GM23338 (cell line): ENCODE measurements around the gene PTTG1IP. TPM values are rescaled to one million over a fixed set of nuclear protein-coding genes. Genes with fewer than 3 reads are reported as not detected.

Source experiments
- ATAC-seq: fragments of 200-7000 bp; cut with Tn5 transposase; 3 replicates; pipeline ENCODE4 v1.9.1; 2020
- DNase-seq: peaks from one replicate; pipeline ENCODE4 v3.0.0-alpha.2; 2015; ENCODE audit warnings: low spot score
- H2AFZ ChIP-seq: fragments of 200-600 bp; sonication (generic); 2 replicates; pipeline ENCODE4 v1.8.0; 2016; ENCODE audit warnings: antibody characterized with exemption, mild to moderate bottlenecking, moderate library complexity
- H3F3A ChIP-seq: fragments of 200-600 bp; sonication (generic); replicated peaks from 2 replicates; pipeline ENCODE4 v1.8.0; 2017; ENCODE audit warnings: antibody characterized with exemption, mixed run types, low read depth
- H3K27ac ChIP-seq: fragments of 200-600 bp; sonication (generic); 2 replicates; pipeline ENCODE4 v1.6.1; 2016; ENCODE audit warnings: low read depth
- H3K27me3 ChIP-seq: fragments of 200-600 bp; sonication (generic); 2 replicates; pipeline ENCODE4 v1.8.0; 2016; ENCODE audit warnings: mild to moderate bottlenecking, mixed run types, moderate library complexity; ENCODE audit not compliant: insufficient read depth
- H3K36me3 ChIP-seq: fragments of 200-600 bp; sonication (generic); 2 replicates; pipeline ENCODE4 v1.8.0; 2016; ENCODE audit warnings: mild to moderate bottlenecking; ENCODE audit not compliant: insufficient read depth
- H3K4me1 ChIP-seq: fragments of 200-600 bp; sonication (generic); 2 replicates; pipeline ENCODE4 v1.8.0; 2016; ENCODE audit warnings: mild to moderate bottlenecking, moderate library complexity; ENCODE audit not compliant: insufficient read depth
- H3K4me2 ChIP-seq: fragments of 200-600 bp; sonication (generic); 2 replicates; pipeline ENCODE4 v1.7.1; 2017; ENCODE audit warnings: mixed run types
- H3K4me3 ChIP-seq: fragments of 200-600 bp; sonication (generic); 2 replicates; pipeline ENCODE4 v1.6.1; 2016; ENCODE audit warnings: mixed run types
- H3K79me2 ChIP-seq: fragments of 200-600 bp; sonication (generic); replicated peaks from 2 replicates; pipeline ENCODE4 v1.8.0; 2017; ENCODE audit warnings: mild to moderate bottlenecking; ENCODE audit not compliant: insufficient read depth
- H3K9me2 ChIP-seq: fragments of 200-600 bp; sonication (generic); 2 replicates; pipeline ENCODE4 v1.8.0; 2017; ENCODE audit not compliant: insufficient read depth
- H4K20me1 ChIP-seq: fragments of 200-600 bp; sonication (generic); replicated peaks from 2 replicates; pipeline ENCODE4 v1.8.0; 2017; ENCODE audit warnings: mild to moderate bottlenecking; ENCODE audit not compliant: insufficient read depth
- H3K27ac Mint-ChIP-seq: 2 replicates; pipeline ENCODE4 v1.8.0; 2020; ENCODE audit warnings: inconsistent platforms, mild to moderate bottlenecking, moderate library complexity, mixed read lengths
- H3K27me3 Mint-ChIP-seq: 3 replicates; pipeline ENCODE4 v1.8.0; 2022; ENCODE audit warnings: low read depth, mild to moderate bottlenecking, moderate library complexity, mixed read lengths, inconsistent platforms; ENCODE audit not compliant: insufficient read depth, poor library complexity
- H3K36me3 Mint-ChIP-seq: 3 replicates; pipeline ENCODE4 v1.8.0; 2021; ENCODE audit warnings: low read depth, mild to moderate bottlenecking, inconsistent platforms, moderate library complexity, mixed read lengths
- H3K4me1 Mint-ChIP-seq: 3 replicates; pipeline ENCODE4 v1.8.0; 2020; ENCODE audit warnings: mild to moderate bottlenecking, inconsistent platforms, mixed read lengths
- H3K4me3 Mint-ChIP-seq: 3 replicates; pipeline ENCODE4 v1.8.0; 2021; ENCODE audit warnings: moderate library complexity, mild to moderate bottlenecking, inconsistent platforms, mixed read lengths
- H3K9me3 Mint-ChIP-seq: 3 replicates; pipeline ENCODE4 v1.8.0; 2020; ENCODE audit warnings: moderate library complexity, mild to moderate bottlenecking, inconsistent platforms, mixed read lengths
- EZH2 ChIP-seq: fragments of 200-600 bp; sonication (generic); IDR thresholded peaks from one replicate; pipeline ENCODE4 v1.8.0; 2017; ENCODE audit warnings: antibody characterized with exemption, mild to moderate bottlenecking, low read depth; ENCODE audit not compliant: unreplicated experiment
- JUNB ChIP-seq: IDR thresholded peaks from one replicate; pipeline ENCODE4 v1.6.1; 2016; ENCODE audit warnings: antibody characterized with exemption; ENCODE audit not compliant: unreplicated experiment
- STAT1 ChIP-seq: IDR thresholded peaks from one replicate; pipeline ENCODE4 v1.6.1; 2016; ENCODE audit warnings: antibody characterized with exemption; ENCODE audit not compliant: unreplicated experiment
- polyA plus RNA-seq: library from polyadenylated mRNA; unstranded; fragments of >200 nt; fragmentation: Nextera tagmentation; extraction: Ambion mirVana; gene quantifications from 2 replicates; pipeline ENCODE4 v1.2.1, GENCODE V29; 2016
- total RNA-seq: library from RNA; depleted of rRNA; stranded (reverse); fragments of >200 nt; shearing (Covaris generic); gene quantifications from 2 replicates; pipeline ENCODE4 v1.2.3, GENCODE V29; 2014
- TF ChIP-seq, protein P1 (sequence below), 2 experiments: fragments of 200-600 bp in 1 of 2; sonication (generic) in 1 of 2; conservative IDR thresholded peaks; 2 replicates each; pipeline versions ENCODE4 v1.5.1 to v1.6.1; 2016 to 2017; ENCODE audit warnings: antibody characterized with exemption in 2 of 2, low read depth in 2 of 2, mild to moderate bottlenecking in 2 of 2, moderate library complexity in 1 of 2
- TF ChIP-seq, protein P2 (sequence below): fragments of 250-450 bp; sonication (Bioruptor Pico); IDR thresholded peaks from 2 replicates; pipeline ENCODE4 v1.5.0; 2020; ENCODE audit warnings: mild to moderate bottlenecking, moderate library complexity

PTTG1IP gene
- total and polyA plus RNA-seq, 2 experiments from 2014 or later, result 99.9 to 172 TPM

DNA sequence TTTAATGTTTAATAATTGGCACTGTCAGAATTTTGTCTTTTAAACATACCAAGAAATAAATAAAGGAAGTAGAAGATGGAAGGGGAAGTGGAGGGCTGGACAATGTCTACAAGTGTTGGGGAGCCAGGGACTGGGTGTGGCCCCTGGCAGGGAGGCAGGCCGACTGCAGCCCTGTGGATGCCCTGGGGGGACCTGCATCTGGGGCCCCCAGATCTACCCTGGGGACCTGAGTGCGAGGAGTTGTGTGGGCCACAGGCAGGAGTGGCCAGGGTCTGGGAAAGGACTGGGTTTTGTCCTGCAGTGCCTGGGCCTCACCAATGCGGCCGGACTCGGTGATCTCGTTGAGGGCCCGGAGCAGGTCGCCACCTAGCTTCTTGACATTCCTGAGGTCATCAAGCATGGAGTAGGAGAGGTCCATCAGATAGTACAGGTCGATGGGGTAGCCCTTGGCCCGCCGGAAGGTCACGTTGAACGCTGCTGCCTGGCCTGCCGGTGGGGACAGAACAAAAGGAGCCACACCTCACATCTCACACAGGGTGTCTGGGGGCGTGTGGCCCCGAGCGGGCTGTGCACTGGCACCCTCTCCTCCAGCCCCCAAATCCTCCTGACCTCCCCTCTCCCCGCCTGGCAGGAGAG is 29.7 kb upstream of the PTTG1IP start:
- Mint-ChIP-seq H3K4me3 (no peak overlapping the region), H3K27ac (no peak overlapping the region), H3K36me3 (no peaks in the 10 kb centered on the region; the same call in 2 of the 3 replicates), H3K27me3 (peaks cover 26% of the 10 kb centered on the region), H3K9me3 (no peaks in the 10 kb centered on the region; the same call in 1 of the 3 replicates), H3K4me1 (peaks cover 12% of the 10 kb centered on the region)
- no peak for DNase-seq
- Histone ChIP-seq H3K9me2 (no peaks in the 10 kb centered on the region), H3F3A (peaks cover 9% of the 10 kb centered on the region), H4K20me1 (no peaks in the 10 kb centered on the region), H3K27ac (no peak overlapping the region), H3K36me3 (no peaks in the 10 kb centered on the region), H3K27me3 (no peaks in the 10 kb centered on the region), H3K4me2 (no peak overlapping the region), H3K79me2 (no peaks in the 10 kb centered on the region), H3K4me3 (no peak overlapping the region), H2AFZ (no peak overlapping the region), H3K4me1 (no peaks in the 10 kb centered on the region)
- TF ChIP-seq STAT1 (no peak), JUNB (no peak)
- TF ChIP-seq, protein P1, sequence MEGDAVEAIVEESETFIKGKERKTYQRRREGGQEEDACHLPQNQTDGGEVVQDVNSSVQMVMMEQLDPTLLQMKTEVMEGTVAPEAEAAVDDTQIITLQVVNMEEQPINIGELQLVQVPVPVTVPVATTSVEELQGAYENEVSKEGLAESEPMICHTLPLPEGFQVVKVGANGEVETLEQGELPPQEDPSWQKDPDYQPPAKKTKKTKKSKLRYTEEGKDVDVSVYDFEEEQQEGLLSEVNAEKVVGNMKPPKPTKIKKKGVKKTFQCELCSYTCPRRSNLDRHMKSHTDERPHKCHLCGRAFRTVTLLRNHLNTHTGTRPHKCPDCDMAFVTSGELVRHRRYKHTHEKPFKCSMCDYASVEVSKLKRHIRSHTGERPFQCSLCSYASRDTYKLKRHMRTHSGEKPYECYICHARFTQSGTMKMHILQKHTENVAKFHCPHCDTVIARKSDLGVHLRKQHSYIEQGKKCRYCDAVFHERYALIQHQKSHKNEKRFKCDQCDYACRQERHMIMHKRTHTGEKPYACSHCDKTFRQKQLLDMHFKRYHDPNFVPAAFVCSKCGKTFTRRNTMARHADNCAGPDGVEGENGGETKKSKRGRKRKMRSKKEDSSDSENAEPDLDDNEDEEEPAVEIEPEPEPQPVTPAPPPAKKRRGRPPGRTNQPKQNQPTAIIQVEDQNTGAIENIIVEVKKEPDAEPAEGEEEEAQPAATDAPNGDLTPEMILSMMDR (conservative IDR thresholded peaks at IDR 0.05; ENCODE audit: low read depth in 2 of 2), result 0 out of 4 replicates have a peak, but pooled peaks of 1 of the 2 experiments have one; percentile 6
- ATAC-seq, result no peak

DNA sequence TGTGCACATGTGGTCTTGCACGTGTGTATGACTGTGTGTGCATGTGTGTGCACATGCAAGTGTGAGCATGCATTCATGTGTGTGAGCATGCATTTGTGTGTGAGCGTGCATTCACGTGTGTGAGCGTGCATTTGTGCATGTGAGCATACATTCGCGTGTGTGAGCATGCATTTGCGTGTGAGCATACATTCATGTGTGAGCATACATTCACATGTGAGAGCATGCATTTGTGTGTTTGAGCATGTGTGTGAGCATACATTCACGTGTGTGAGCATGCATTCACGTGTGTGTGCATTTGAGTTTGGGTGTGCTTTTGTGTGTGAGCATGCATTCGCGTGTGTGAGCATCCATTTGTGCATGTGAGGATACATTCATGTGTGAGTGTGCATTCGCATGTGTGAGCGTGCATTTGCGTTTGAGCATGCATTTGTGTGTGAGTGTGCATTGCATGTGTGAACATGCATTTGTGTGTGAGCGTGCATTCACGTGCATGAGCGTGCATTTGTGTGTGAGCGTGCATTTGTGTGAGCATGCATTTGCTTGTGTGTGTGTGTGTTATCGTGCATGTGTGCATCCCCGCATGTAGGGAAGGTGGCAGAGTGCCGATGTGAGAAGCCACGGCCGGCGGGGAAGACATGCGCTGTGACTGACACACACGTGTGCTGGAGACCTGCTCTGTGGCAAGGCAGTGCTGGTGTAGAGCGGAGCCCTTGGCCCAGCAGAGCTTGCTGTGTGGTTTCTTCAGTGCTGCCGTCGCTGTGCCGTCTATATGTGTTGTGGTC is 29.0 kb upstream of the PTTG1IP start:
- no peak overlapping the region for H3K4me2 ChIP-seq
- peaks cover 9% of the 10 kb centered on the region for H3F3A ChIP-seq
- H3K36me3 ChIP-seq, result no peaks in the 10 kb centered on the region
- no peak overlapping the region for H3K4me3 ChIP-seq
- H2AFZ ChIP-seq, result no peak overlapping the region
- Mint-ChIP-seq H3K4me1 (peaks cover 12% of the 10 kb centered on the region), H3K9me3 (no peaks in the 10 kb centered on the region; the same call in 1 of the 3 replicates), H3K4me3 (no peak overlapping the region), H3K27ac (no peak overlapping the region), H3K27me3 (peaks cover 25% of the 10 kb centered on the region), H3K36me3 (no peaks in the 10 kb centered on the region; the same call in 2 of the 3 replicates)
- H3K4me1 ChIP-seq, result no peaks in the 10 kb centered on the region
- H3K27me3 ChIP-seq, result no peaks in the 10 kb centered on the region
- no peak overlapping the region for H3K27ac ChIP-seq
- no peak for TF ChIP-seq EZH2
- TF ChIP-seq, protein P2, sequence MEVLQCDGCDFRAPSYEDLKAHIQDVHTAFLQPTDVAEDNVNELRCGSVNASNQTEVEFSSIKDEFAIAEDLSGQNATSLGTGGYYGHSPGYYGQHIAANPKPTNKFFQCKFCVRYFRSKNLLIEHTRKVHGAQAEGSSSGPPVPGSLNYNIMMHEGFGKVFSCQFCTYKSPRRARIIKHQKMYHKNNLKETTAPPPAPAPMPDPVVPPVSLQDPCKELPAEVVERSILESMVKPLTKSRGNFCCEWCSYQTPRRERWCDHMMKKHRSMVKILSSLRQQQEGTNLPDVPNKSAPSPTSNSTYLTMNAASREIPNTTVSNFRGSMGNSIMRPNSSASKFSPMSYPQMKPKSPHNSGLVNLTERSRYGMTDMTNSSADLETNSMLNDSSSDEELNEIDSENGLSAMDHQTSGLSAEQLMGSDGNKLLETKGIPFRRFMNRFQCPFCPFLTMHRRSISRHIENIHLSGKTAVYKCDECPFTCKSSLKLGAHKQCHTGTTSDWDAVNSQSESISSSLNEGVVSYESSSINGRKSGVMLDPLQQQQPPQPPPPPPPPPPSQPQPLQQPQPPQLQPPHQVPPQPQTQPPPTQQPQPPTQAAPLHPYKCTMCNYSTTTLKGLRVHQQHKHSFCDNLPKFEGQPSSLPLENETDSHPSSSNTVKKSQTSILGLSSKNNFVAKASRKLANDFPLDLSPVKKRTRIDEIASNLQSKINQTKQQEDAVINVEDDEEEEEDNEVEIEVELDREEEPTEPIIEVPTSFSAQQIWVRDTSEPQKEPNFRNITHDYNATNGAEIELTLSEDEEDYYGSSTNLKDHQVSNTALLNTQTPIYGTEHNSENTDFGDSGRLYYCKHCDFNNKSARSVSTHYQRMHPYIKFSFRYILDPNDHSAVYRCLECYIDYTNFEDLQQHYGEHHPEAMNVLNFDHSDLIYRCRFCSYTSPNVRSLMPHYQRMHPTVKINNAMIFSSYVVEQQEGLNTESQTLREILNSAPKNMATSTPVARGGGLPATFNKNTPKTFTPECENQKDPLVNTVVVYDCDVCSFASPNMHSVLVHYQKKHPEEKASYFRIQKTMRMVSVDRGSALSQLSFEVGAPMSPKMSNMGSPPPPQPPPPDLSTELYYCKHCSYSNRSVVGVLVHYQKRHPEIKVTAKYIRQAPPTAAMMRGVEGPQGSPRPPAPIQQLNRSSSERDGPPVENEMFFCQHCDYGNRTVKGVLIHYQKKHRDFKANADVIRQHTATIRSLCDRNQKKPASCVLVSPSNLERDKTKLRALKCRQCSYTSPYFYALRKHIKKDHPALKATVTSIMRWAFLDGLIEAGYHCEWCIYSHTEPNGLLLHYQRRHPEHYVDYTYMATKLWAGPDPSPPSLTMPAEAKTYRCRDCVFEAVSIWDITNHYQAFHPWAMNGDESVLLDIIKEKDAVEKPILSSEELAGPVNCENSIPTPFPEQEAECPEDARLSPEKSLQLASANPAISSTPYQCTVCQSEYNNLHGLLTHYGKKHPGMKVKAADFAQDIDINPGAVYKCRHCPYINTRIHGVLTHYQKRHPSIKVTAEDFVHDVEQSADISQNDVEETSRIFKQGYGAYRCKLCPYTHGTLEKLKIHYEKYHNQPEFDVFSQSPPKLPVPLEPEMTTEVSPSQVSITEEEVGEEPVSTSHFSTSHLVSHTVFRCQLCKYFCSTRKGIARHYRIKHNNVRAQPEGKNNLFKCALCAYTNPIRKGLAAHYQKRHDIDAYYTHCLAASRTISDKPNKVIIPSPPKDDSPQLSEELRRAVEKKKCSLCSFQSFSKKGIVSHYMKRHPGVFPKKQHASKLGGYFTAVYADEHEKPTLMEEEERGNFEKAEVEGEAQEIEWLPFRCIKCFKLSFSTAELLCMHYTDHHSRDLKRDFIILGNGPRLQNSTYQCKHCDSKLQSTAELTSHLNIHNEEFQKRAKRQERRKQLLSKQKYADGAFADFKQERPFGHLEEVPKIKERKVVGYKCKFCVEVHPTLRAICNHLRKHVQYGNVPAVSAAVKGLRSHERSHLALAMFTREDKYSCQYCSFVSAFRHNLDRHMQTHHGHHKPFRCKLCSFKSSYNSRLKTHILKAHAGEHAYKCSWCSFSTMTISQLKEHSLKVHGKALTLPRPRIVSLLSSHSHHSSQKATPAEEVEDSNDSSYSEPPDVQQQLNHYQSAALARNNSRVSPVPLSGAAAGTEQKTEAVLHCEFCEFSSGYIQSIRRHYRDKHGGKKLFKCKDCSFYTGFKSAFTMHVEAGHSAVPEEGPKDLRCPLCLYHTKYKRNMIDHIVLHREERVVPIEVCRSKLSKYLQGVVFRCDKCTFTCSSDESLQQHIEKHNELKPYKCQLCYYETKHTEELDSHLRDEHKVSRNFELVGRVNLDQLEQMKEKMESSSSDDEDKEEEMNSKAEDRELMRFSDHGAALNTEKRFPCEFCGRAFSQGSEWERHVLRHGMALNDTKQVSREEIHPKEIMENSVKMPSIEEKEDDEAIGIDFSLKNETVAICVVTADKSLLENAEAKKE (CRISPR knock-in tag), result no peak
- H3K9me2 ChIP-seq, result no peaks in the 10 kb centered on the region
- ATAC-seq (no peak), DNase-seq (no peak)
- no peaks in the 10 kb centered on the region for H3K79me2 ChIP-seq
- H4K20me1 ChIP-seq, result no peaks in the 10 kb centered on the region
